Measurements from ENCODE around the gene IRX3.

IRX3 gene

GRCh38 chr16:54316095-54316889, 29.7 kb upstream of the IRX3 start:
- no peak for DNase-seq (ENCODE audit: low read depth, low spot score)
- CTCF ChIA-PET, result no interaction called here
- no peak for TF ChIP-seq CTCF (IDR thresholded peaks at IDR 0.05; ENCODE audit: insufficient read depth, low read length, missing control alignments)
- no peak overlapping the region for H3K4me3 ChIP-seq (ENCODE audit: low read depth, low read length)
- POLR2A ChIA-PET, result no interaction called here

GRCh38 chr16:54313789-54314188, 27.2 kb upstream of the IRX3 start:
- DNase-seq (ENCODE audit: low read depth, low spot score), result no peak
- TF ChIP-seq CTCF (IDR thresholded peaks at IDR 0.05; ENCODE audit: insufficient read depth, low read length, missing control alignments), result no peak
- ChIA-PET POLR2A (no interaction called here), CTCF (no interaction called here)
- no peak overlapping the region for H3K4me3 ChIP-seq (ENCODE audit: low read depth, low read length)

GRCh38 chr16:54312502-54312991, 26.0 kb upstream of the IRX3 start:
- TF ChIP-seq CTCF (IDR thresholded peaks at IDR 0.05; ENCODE audit: insufficient read depth, low read length, missing control alignments), result no peak
- POLR2A ChIA-PET, result no interaction called here
- no peak for DNase-seq (ENCODE audit: low read depth, low spot score)
- CTCF ChIA-PET, result no interaction called here
- H3K4me3 ChIP-seq (ENCODE audit: low read depth, low read length), result no peak overlapping the region

- POLR2A ChIA-PET, result no interaction called here
- CTCF ChIA-PET, result no interaction called here
- no peak overlapping the region for H3K4me3 ChIP-seq (ENCODE audit: low read depth, low read length)
- TF ChIP-seq CTCF (IDR thresholded peaks at IDR 0.05; ENCODE audit: insufficient read depth, low read length, missing control alignments), result no peak
- DNase-seq (ENCODE audit: low read depth, low spot score), result no peak
Measured at GRCh38 chr16:54309341-54309740, 22.8 kb upstream of the IRX3 start.

GRCh38 chr16:54305080-54305479, 18.5 kb upstream of the IRX3 start:
- CTCF ChIA-PET, result interaction anchor here (1.0 kb wide), 1 partner anchor 17 kb away, joined by 3 read pairs; no protein-coding TSS in a partner anchor
- POLR2A ChIA-PET, result no interaction called here

GRCh38 chr16:54303613-54304012, 17.0 kb upstream of the IRX3 start:
- ChIA-PET POLR2A (no interaction called here), CTCF (no interaction called here)
- TF ChIP-seq CTCF (IDR thresholded peaks at IDR 0.05; ENCODE audit: insufficient read depth, low read length, missing control alignments), result no peak
- DNase-seq (ENCODE audit: low read depth, low spot score), result no peak
- no peak overlapping the region for H3K4me3 ChIP-seq (ENCODE audit: low read depth, low read length)

More at GRCh38 chr16:54305080-54305479, 18.5 kb upstream of the IRX3 start:
- no peak overlapping the region for H3K4me3 ChIP-seq (ENCODE audit: low read depth, low read length)
- no peak for DNase-seq (ENCODE audit: low read depth, low spot score)
- TF ChIP-seq CTCF (IDR thresholded peaks at IDR 0.05; ENCODE audit: insufficient read depth, low read length, missing control alignments), result no peak

Data from AG04449 (cell line).